ENCODE data around the gene GNA12.

The GNA12 gene

GRCh38 chr7:2844153-2845033 is at the start of gene GNA12:
Gene GNA12, minus strand, starts transcription at chr7:2844308. Its CDS starts 147 bp downstream, at chr7:2844161.
- peak; percentile 100 for DNase-seq (ENCODE audit: low spot score)

GRCh38 chr7:2893411-2893861 is 49.3 kb upstream of the GNA12 start:
- DNase-seq (ENCODE audit: low spot score): peak; percentile 83

- peak; percentile 89 for DNase-seq (ENCODE audit: low spot score)
Observed at GRCh38 chr7:2892549-2892948, 48.4 kb upstream of the GNA12 start.

- DNase-seq (ENCODE audit: low spot score): no peak
Observed at GRCh38 chr7:2887816-2888215, 43.7 kb upstream of the GNA12 start.

GRCh38 chr7:2886900-2887299 is 42.8 kb upstream of the GNA12 start:
- DNase-seq (ENCODE audit: low spot score): peak; percentile 87

GRCh38 chr7:2886391-2886790 is 42.3 kb upstream of the GNA12 start:
- no peak for DNase-seq (ENCODE audit: low spot score)

GRCh38 chr7:2884161-2884560 is 40.1 kb upstream of the GNA12 start:
- DNase-seq (ENCODE audit: low spot score): no peak

- no peak for DNase-seq (ENCODE audit: low spot score)
Observed at GRCh38 chr7:2883101-2883500, 39.0 kb upstream of the GNA12 start.

GRCh38 chr7:2882111-2882510 is 38.0 kb upstream of the GNA12 start:
- no peak for DNase-seq (ENCODE audit: low spot score)

GRCh38 chr7:2880874-2881533 is 36.9 kb upstream of the GNA12 start:
- no peak for DNase-seq (ENCODE audit: low spot score)

GRCh38 chr7:2880051-2880450 is 35.9 kb upstream of the GNA12 start:
- no peak for DNase-seq (ENCODE audit: low spot score)

GRCh38 chr7:2879354-2879753 is 35.2 kb upstream of the GNA12 start:
- DNase-seq (ENCODE audit: low spot score): no peak

- no peak for DNase-seq (ENCODE audit: low spot score)
Observed at GRCh38 chr7:2878306-2878705, 34.2 kb upstream of the GNA12 start.

GRCh38 chr7:2876031-2876731 is 32.1 kb upstream of the GNA12 start:
- DNase-seq (ENCODE audit: low spot score): no peak

GRCh38 chr7:2873686-2874551 is 29.8 kb upstream of the GNA12 start:
- DNase-seq (ENCODE audit: low spot score): peak; percentile 83

- no peak for DNase-seq (ENCODE audit: low spot score)
Observed at GRCh38 chr7:2873146-2873545, 29.0 kb upstream of the GNA12 start.

GRCh38 chr7:2872296-2872874 is 28.3 kb upstream of the GNA12 start:
- DNase-seq (ENCODE audit: low spot score): no peak

- DNase-seq (ENCODE audit: low spot score): peak; percentile 45
Observed at GRCh38 chr7:2870471-2870931, 26.4 kb upstream of the GNA12 start.

GRCh38 chr7:2869981-2870380 is 25.9 kb upstream of the GNA12 start:
- no peak for DNase-seq (ENCODE audit: low spot score)

GRCh38 chr7:2866601-2867000 is 22.5 kb upstream of the GNA12 start:
- no peak for DNase-seq (ENCODE audit: low spot score)

GRCh38 chr7:2864999-2865670 is 21.0 kb upstream of the GNA12 start:
- DNase-seq (ENCODE audit: low spot score): peak; percentile 92

Data from NAMALWA (cell line).